Thyroid gland (tissue), 4 donors: ENCODE measurements around the gene HAPLN1. TPM values are rescaled to one million over a fixed set of nuclear protein-coding genes. Genes with fewer than 3 reads are reported as not detected.

Source experiments
- DNase-seq, 2 donors: peaks; one replicate each; pipeline ENCODE4 v3.0.0-alpha.2; 2019
- H3K27ac ChIP-seq, 3 donors: fragments of 200-600 bp; sonication (generic); 1 replicate in 2 of 3; 2 replicates in 1 of 3; pipeline ENCODE4 v1.5.1; 2016 to 2019; ENCODE audit warnings: mild to moderate bottlenecking in 1 of 3, moderate library complexity in 1 of 3
- H3K27me3 ChIP-seq: fragments of 200-600 bp; sonication (generic); one replicate; pipeline ENCODE4 v1.5.1; 2019
- H3K36me3 ChIP-seq, 2 donors: fragments of 200-600 bp; sonication (generic); one replicate each; pipeline ENCODE4 v1.5.1; 2016 to 2019
- H3K4me1 ChIP-seq, 2 donors: fragments of 200-600 bp; sonication (generic); one replicate each; pipeline ENCODE4 v1.5.1; 2017 to 2019
- H3K4me3 ChIP-seq, 3 donors: fragments of 200-600 bp; sonication (generic); replicated peaks in 1 of 3; 1 replicate in 2 of 3; 2 replicates in 1 of 3; pipeline ENCODE4 v1.5.1; 2016; ENCODE audit warnings: mild to moderate bottlenecking in 1 of 3
- H3K9me3 ChIP-seq: fragments of 200-600 bp; sonication (generic); one replicate; pipeline ENCODE4 v1.5.1; 2017
- CTCF ChIP-seq, 6 experiments: fragments of 200-600 bp in 3 of 6; fragments of 450-650 bp in 3 of 6; sonication (generic) in 3 of 6; IDR thresholded peaks; one replicate each; pipeline ENCODE4 v1.5.1; 2016 to 2019; ENCODE audit warnings: antibody characterized with exemption in 6 of 6, mild to moderate bottlenecking in 2 of 6, inconsistent platforms in 1 of 6, moderate library complexity in 1 of 6
- POLR2A ChIP-seq, 2 donors: fragments of 450-650 bp; IDR thresholded peaks; one replicate each; pipeline ENCODE4 v1.6.1; 2017; ENCODE audit warnings: antibody characterized with exemption in 2 of 2, mild to moderate bottlenecking in 2 of 2, moderate library complexity in 1 of 2
- WGBS, 2 donors: methylation state at CpG; one replicate each; pipeline ENCODE4 v1.1.5; 2017; 5-methylcytosine and 5-hydroxymethylcytosine counted together
- intact Hi-C: fragments of 100-400 bp; cut with DNase I; formaldehyde crosslinking; loops from one replicate; pipeline ENCODE4 v1.15.1; 2023
- small RNA-seq: library from RNA; depleted of rRNA; stranded (forward); fragments of <200 nt; gene quantifications from one replicate; pipeline ENCODE3, GENCODE V24; 2016
- total RNA-seq, 4 donors: library from RNA; depleted of rRNA; stranded (reverse); fragments of >200 nt; gene quantifications; one replicate each; pipeline ENCODE4 v1.2.3, GENCODE V29; 2016

HAPLN1 gene
- total RNA-seq, 4 donors from 2014 or later: not detected

- H3K27ac ChIP-seq: no peak overlapping the region
- intact Hi-C loops: no loop called here
- TF ChIP-seq POLR2A (IDR thresholded peaks at IDR 0.05): no peak
- TF ChIP-seq CTCF (IDR thresholded peaks at IDR 0.05): no peak
These were observed 105.8 kb downstream of the HAPLN1 start for GRCh38 chr5:83614841-83615240.

GRCh38 chr5:83608122-83608521, 112.5 kb downstream of the HAPLN1 start:
- H3K4me3 ChIP-seq: no peak overlapping the region
- WGBS, 2 donors: 2 to 11% methylated on average over 3 of the region's 3 CpGs
- no peaks in the 10 kb centered on the region for H3K27me3 ChIP-seq
- peak; percentile 10 to 31 for DNase-seq
- no peaks in the 10 kb centered on the region for H3K4me1 ChIP-seq
- intact Hi-C loops: no loop called here
- no peak overlapping the region for H3K27ac ChIP-seq
- TF ChIP-seq POLR2A (IDR thresholded peaks at IDR 0.05): no peak
- peak in 3 of 6 experiments; percentile 18 to 48 (median 31) for TF ChIP-seq CTCF (IDR thresholded peaks at IDR 0.05)
- no peaks in the 10 kb centered on the region for H3K36me3 ChIP-seq
- H3K9me3 ChIP-seq: no peaks in the 10 kb centered on the region

More at GRCh38 chr5:83614841-83615240, 105.8 kb downstream of the HAPLN1 start:
- no peaks in the 10 kb centered on the region for H3K27me3 ChIP-seq
- DNase-seq: no peak
- no peaks in the 10 kb centered on the region for H3K4me1 ChIP-seq
- H3K36me3 ChIP-seq: no peaks in the 10 kb centered on the region
- H3K4me3 ChIP-seq: no peak overlapping the region
- H3K9me3 ChIP-seq: no peaks in the 10 kb centered on the region

- H3K9me3 ChIP-seq: no peaks in the 10 kb centered on the region
- no peak overlapping the region for H3K27ac ChIP-seq
- H3K4me3 ChIP-seq: no peak overlapping the region
- no peak for TF ChIP-seq POLR2A (IDR thresholded peaks at IDR 0.05)
- no peak for TF ChIP-seq CTCF (IDR thresholded peaks at IDR 0.05)
- H3K36me3 ChIP-seq: no peaks in the 10 kb centered on the region
- no peak for DNase-seq
- no peaks in the 10 kb centered on the region for H3K27me3 ChIP-seq
- WGBS, 2 donors: 96% methylated on average over 3 of the region's 3 CpGs
- intact Hi-C loops: no loop called here
- H3K4me1 ChIP-seq: no peaks in the 10 kb centered on the region
These were observed 125.4 kb downstream of the HAPLN1 start for GRCh38 chr5:83595217-83595616.

GRCh38 chr5:83590966-83591365, 129.7 kb downstream of the HAPLN1 start:
- TF ChIP-seq CTCF (IDR thresholded peaks at IDR 0.05) (no peak), POLR2A (IDR thresholded peaks at IDR 0.05) (no peak)
- H3K36me3 ChIP-seq: no peaks in the 10 kb centered on the region
- H3K27me3 ChIP-seq: no peaks in the 10 kb centered on the region
- no peak overlapping the region for H3K27ac ChIP-seq
- DNase-seq: no peak
- no peaks in the 10 kb centered on the region for H3K4me1 ChIP-seq
- H3K9me3 ChIP-seq: no peaks in the 10 kb centered on the region
- WGBS, 2 donors: 81 to 85% methylated on average over 4 of the region's 4 CpGs
- intact Hi-C loops: no loop called here
- no peak overlapping the region for H3K4me3 ChIP-seq

GRCh38 chr5:83589786-83590185, 130.9 kb downstream of the HAPLN1 start:
- Histone ChIP-seq H3K27ac (no peak overlapping the region), H3K4me1 (no peaks in the 10 kb centered on the region), H3K9me3 (no peaks in the 10 kb centered on the region), H3K4me3 (no peak overlapping the region), H3K36me3 (no peaks in the 10 kb centered on the region), H3K27me3 (no peaks in the 10 kb centered on the region)
- 82 to 94% methylated on average over 1 of the region's 1 CpG for WGBS, 2 donors
- intact Hi-C loops: no loop called here
- no peak for DNase-seq
- TF ChIP-seq CTCF (IDR thresholded peaks at IDR 0.05): no peak
- no peak for TF ChIP-seq POLR2A (IDR thresholded peaks at IDR 0.05)

Small RNA genes lying within 50 kb of the gene (small RNA-seq; reads per million reads assigned to genes)
- gene RN7SKP295: not detected
- gene RNU6-620P: not detected

Other genes with a start within 250 kb of the HAPLN1 start
- gene VCAN, start 249.1 kb downstream of the HAPLN1 start, total RNA-seq: 10 to 100 TPM in 3 of 4 donors, 1 to 10 TPM in 1; 9.7 to 50.1 (median 33.1) TPM